ENCODE data around the gene DEPDC1B. TPM values are rescaled to one million over a fixed set of nuclear protein-coding genes. Genes with fewer than 3 reads are reported as not detected.
"Not testable (repeated sequence)": the region's sequence is repeated elsewhere in the genome, so short reads cannot be mapped to it uniquely, and the experiment has no call there.

Gene DEPDC1B
- total RNA-seq, 1 experiment from 2014 or later = 63.1 TPM

GRCh38 chr5:60630179-60630578 lies 69.8 kb downstream of the DEPDC1B start:
- no peaks in the 10 kb centered on the region for H3K4me1 Mint-ChIP-seq (ENCODE audit: low read depth, unreplicated experiment)
- no peak for DNase-seq
- H3K9me3 Mint-ChIP-seq (ENCODE audit: low read depth, unreplicated experiment) = peaks cover 5% of the 10 kb centered on the region
- BruUV-seq (replicated peaks) = no TSS peak
- peaks cover 13% of the 10 kb centered on the region for H3K36me3 Mint-ChIP-seq (ENCODE audit: insufficient read depth, unreplicated experiment)
- H3K27me3 Mint-ChIP-seq (ENCODE audit: unreplicated experiment) = no peaks in the 10 kb centered on the region
- intact Hi-C loops (cut with micrococcal nuclease; ENCODE audit: unreplicated experiment) = no loop called here
- CTCF ChIA-PET = no interaction called here
- no peak for TF ChIP-seq CTCF (IDR thresholded peaks at IDR 0.05; ENCODE audit: unreplicated experiment)
- no peak overlapping the region for H3K4me3 Mint-ChIP-seq (ENCODE audit: low read depth, unreplicated experiment)
- H3K27ac Mint-ChIP-seq (ENCODE audit: unreplicated experiment) = no peak overlapping the region

- BruUV-seq (replicated peaks); H3K9me3 Mint-ChIP-seq (ENCODE audit: low read depth, unreplicated experiment); intact Hi-C loops (cut with micrococcal nuclease; ENCODE audit: unreplicated experiment); H3K4me3 Mint-ChIP-seq (ENCODE audit: low read depth, unreplicated experiment); H3K27ac Mint-ChIP-seq (ENCODE audit: unreplicated experiment); DNase-seq; H3K27me3 Mint-ChIP-seq (ENCODE audit: unreplicated experiment); H3K4me1 Mint-ChIP-seq (ENCODE audit: low read depth, unreplicated experiment); H3K36me3 Mint-ChIP-seq (ENCODE audit: insufficient read depth, unreplicated experiment): not testable (repeated sequence)
- CTCF ChIA-PET = interaction anchor here (0.6 kb wide), 1 partner anchor 99 kb away, joined by 5 read pairs; no protein-coding TSS in a partner anchor
These were observed 75.1 kb downstream of the DEPDC1B start for GRCh38 chr5:60624875-60625274.

DNA sequence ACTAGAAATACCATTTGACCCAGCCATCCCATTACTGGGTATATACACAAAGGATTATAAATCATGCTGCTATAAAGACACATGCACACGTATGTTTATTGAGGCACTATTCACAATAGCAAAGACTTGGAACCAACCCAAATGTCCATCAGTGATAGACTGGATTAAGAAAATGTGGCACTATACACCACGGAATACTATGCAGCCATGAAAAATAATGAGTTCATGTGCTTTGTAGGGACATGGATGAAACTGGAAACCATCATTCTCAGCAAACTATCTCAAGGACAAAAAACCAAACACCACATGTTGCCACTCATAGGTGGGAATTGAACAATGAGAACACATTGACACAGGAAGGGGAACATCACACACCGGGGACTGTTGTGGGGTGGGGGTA lies 79.2 kb downstream of the DEPDC1B start:
- BruUV-seq (replicated peaks); CTCF ChIA-PET: not testable (repeated sequence)

DNA sequence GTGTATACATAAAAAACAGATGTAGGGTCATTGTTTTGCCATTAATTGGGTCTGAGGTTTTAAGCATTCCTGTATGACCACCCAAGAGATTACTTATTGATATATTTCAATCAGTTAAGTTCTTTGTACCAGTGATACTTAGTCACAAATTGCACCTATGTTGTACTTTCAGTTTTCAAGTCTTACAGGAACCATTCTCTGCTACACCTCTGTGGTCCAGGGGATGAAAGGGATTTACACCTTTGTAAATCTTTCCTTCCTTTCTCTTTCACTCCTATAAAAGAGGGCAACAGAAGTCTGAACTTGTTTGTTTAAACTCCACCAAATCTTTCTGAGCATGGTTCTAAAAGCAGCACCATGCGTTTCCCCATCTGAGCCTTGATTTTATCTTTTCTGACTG lies 86.1 kb downstream of the DEPDC1B start:
- peaks cover 5% of the 10 kb centered on the region for H3K9me3 Mint-ChIP-seq (ENCODE audit: low read depth, unreplicated experiment)

More for the DNA sequence above, 79.2 kb downstream of the DEPDC1B start:
- intact Hi-C loops (cut with micrococcal nuclease; ENCODE audit: unreplicated experiment); H3K9me3 Mint-ChIP-seq (ENCODE audit: low read depth, unreplicated experiment); H3K4me1 Mint-ChIP-seq (ENCODE audit: low read depth, unreplicated experiment); DNase-seq; H3K27ac Mint-ChIP-seq (ENCODE audit: unreplicated experiment); H3K36me3 Mint-ChIP-seq (ENCODE audit: insufficient read depth, unreplicated experiment); H3K4me3 Mint-ChIP-seq (ENCODE audit: low read depth, unreplicated experiment); H3K27me3 Mint-ChIP-seq (ENCODE audit: unreplicated experiment): not testable (repeated sequence)

DNA sequence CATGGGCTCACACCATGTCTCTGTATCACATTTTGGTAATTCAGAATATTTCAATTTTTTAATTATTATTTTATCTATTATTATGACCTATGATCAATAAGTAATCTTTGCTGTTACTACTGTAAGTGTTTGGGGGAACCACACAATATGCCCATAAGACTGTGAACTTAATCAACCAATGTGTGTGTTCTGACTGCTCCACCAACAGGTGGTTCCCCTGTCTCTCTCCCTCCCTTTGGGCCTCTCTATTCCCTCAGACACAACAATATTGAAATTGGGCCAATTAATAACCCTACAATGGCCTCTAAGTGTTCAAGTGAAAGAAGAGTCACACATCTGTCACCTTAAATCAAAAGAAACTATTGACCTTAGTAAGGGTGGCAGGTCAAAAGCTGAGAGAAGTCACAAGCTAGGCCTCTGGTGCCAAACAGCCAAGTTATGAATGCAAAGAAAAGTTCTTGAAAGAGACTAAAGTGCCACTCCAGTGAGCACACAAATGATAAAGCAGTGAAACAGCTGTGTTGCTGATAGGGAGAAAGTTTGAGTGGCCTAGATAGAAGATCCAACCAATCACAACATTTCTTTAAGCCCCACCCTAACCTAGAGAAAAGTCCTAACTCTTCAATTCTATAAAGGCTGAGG lies 88.7 kb downstream of the DEPDC1B start:
- Mint-ChIP-seq H3K27ac (ENCODE audit: unreplicated experiment) (no peak overlapping the region), H3K4me1 (ENCODE audit: low read depth, unreplicated experiment) (peaks cover 6% of the 10 kb centered on the region), H3K9me3 (ENCODE audit: low read depth, unreplicated experiment) (no peaks in the 10 kb centered on the region), H3K4me3 (ENCODE audit: low read depth, unreplicated experiment) (no peak overlapping the region), H3K36me3 (ENCODE audit: insufficient read depth, unreplicated experiment) (peaks cover 6% of the 10 kb centered on the region), H3K27me3 (ENCODE audit: unreplicated experiment) (no peaks in the 10 kb centered on the region)
- intact Hi-C loops (cut with micrococcal nuclease; ENCODE audit: unreplicated experiment) = no loop called here
- CTCF ChIA-PET = no interaction called here
- DNase-seq = no peak
- no peak for TF ChIP-seq CTCF (IDR thresholded peaks at IDR 0.05; ENCODE audit: unreplicated experiment)
- no TSS peak for BruUV-seq (replicated peaks)

More for the DNA sequence above, 86.1 kb downstream of the DEPDC1B start:
- intact Hi-C loops (cut with micrococcal nuclease; ENCODE audit: unreplicated experiment) = no loop called here
- H3K27ac Mint-ChIP-seq (ENCODE audit: unreplicated experiment) = no peak overlapping the region
- CTCF ChIA-PET = no interaction called here
- peaks cover 6% of the 10 kb centered on the region for H3K36me3 Mint-ChIP-seq (ENCODE audit: insufficient read depth, unreplicated experiment)
- H3K4me1 Mint-ChIP-seq (ENCODE audit: low read depth, unreplicated experiment) = peaks cover 13% of the 10 kb centered on the region
- H3K27me3 Mint-ChIP-seq (ENCODE audit: unreplicated experiment) = no peaks in the 10 kb centered on the region
- H3K4me3 Mint-ChIP-seq (ENCODE audit: low read depth, unreplicated experiment) = no peak overlapping the region
- BruUV-seq (replicated peaks) = no TSS peak
- no peak for TF ChIP-seq CTCF (IDR thresholded peaks at IDR 0.05; ENCODE audit: unreplicated experiment)
- DNase-seq = no peak
